Stimulated activated CD4-positive, alpha-beta T cell treated with anti-CD3 and anti-CD28 coated beads, Interleukin-4, amount 100 ng/mL, for 4 hours (primary cell): ENCODE data around the gene GHR.

Experiments
- DNase-seq, 2 experiments: peaks; one replicate each; pipeline ENCODE4 v3.0.0-alpha.2; 2020

The GHR gene

GRCh38 chr5:42745426-42745825 lies 322.2 kb downstream of the GHR start:
- DNase-seq, result no peak

- DNase-seq, result no peak
Observed at GRCh38 chr5:42745856-42746255, 322.6 kb downstream of the GHR start.

GRCh38 chr5:42749020-42749419 lies 325.8 kb downstream of the GHR start:
- DNase-seq, result no peak

- DNase-seq, result no peak
Observed at GRCh38 chr5:42750507-42750906, 327.3 kb downstream of the GHR start.

GRCh38 chr5:42751044-42751443 lies 327.8 kb downstream of the GHR start:
- DNase-seq, result no peak

GRCh38 chr5:42753099-42753498 lies 329.9 kb downstream of the GHR start:
- DNase-seq, result no peak

- peak; percentile 47 to 54 for DNase-seq
Observed at GRCh38 chr5:42756606-42757601, 333.7 kb downstream of the GHR start, which contains the start of gene CCDC152. Gene CCDC152, plus strand, starts transcription at chr5:42756818. Its CDS starts 2,304 bp downstream, at chr5:42759122.

- DNase-seq, result no peak
Observed at GRCh38 chr5:42759456-42759855, 336.2 kb downstream of the GHR start.

- DNase-seq, result no peak
Observed at GRCh38 chr5:42760426-42760825, 337.2 kb downstream of the GHR start.

GRCh38 chr5:42761791-42762190 lies 338.6 kb downstream of the GHR start:
- DNase-seq, result no peak

GRCh38 chr5:42767491-42768105 lies 344.4 kb downstream of the GHR start:
- DNase-seq, result no peak

- no peak for DNase-seq
Observed at GRCh38 chr5:42768106-42768504, 344.9 kb downstream of the GHR start.

- DNase-seq, result no peak
Observed at GRCh38 chr5:42770003-42770402, 346.8 kb downstream of the GHR start.
